Karpas-422 (cell line): Measurements from ENCODE around the gene FANCM. TPM values are rescaled to one million over a fixed set of nuclear protein-coding genes. Genes with fewer than 3 reads are reported as not detected.

Source experiments
- DNase-seq: peaks from one replicate; pipeline ENCODE4 v3.0.0-alpha.2; 2015
- H2AFZ ChIP-seq: fragments of 200-600 bp; sonication (generic); 2 replicates; pipeline ENCODE4 v1.6.1; 2014; ENCODE audit warnings: antibody characterized with exemption, low read length, mixed read lengths
- H3K27ac ChIP-seq: fragments of 200-600 bp; sonication (generic); 2 replicates; pipeline ENCODE4 v1.5.1; 2014; ENCODE audit warnings: mild to moderate bottlenecking, low read length, moderate library complexity
- H3K27me3 ChIP-seq: fragments of 200-600 bp; sonication (generic); 2 replicates; pipeline ENCODE4 v1.6.1; 2014; ENCODE audit warnings: low read length, mixed read lengths
- H3K36me3 ChIP-seq: fragments of 200-600 bp; sonication (generic); 2 replicates; pipeline ENCODE4 v1.6.1; 2014; ENCODE audit warnings: low read length, mixed read lengths; ENCODE audit not compliant: insufficient read depth
- H3K4me1 ChIP-seq: fragments of 200-600 bp; sonication (generic); 2 replicates; pipeline ENCODE4 v1.6.1; 2014; ENCODE audit warnings: mild to moderate bottlenecking, low read length, mixed read lengths
- H3K4me2 ChIP-seq: fragments of 200-600 bp; sonication (generic); 2 replicates; pipeline ENCODE4 v1.6.1; 2014; ENCODE audit warnings: low read length, low read depth, mild to moderate bottlenecking; ENCODE audit not compliant: poor library complexity, severe bottlenecking
- H3K4me3 ChIP-seq: fragments of 200-600 bp; sonication (generic); 2 replicates; pipeline ENCODE4 v1.5.1; 2014; ENCODE audit warnings: mild to moderate bottlenecking, antibody characterized with exemption, low read length, mixed read lengths
- H3K79me2 ChIP-seq: fragments of 200-600 bp; sonication (generic); 2 replicates; pipeline ENCODE4 v1.6.1; 2014; ENCODE audit warnings: mild to moderate bottlenecking, low read length, mixed read lengths
- H3K9ac ChIP-seq: fragments of 200-600 bp; sonication (generic); 2 replicates; pipeline ENCODE4 v1.6.0; 2014; ENCODE audit warnings: low read length
- H3K9me2 ChIP-seq: fragments of 200-600 bp; sonication (generic), shearing (Covaris generic); replicated peaks from 2 replicates; pipeline ENCODE4 v1.6.0; 2014; ENCODE audit warnings: mild to moderate bottlenecking, low read length, moderate library complexity; ENCODE audit not compliant: insufficient read depth
- H3K9me3 ChIP-seq: fragments of 300-700, 200-600 bp; sonication (generic); 2 replicates; pipeline ENCODE4 v1.6.1; 2014; ENCODE audit warnings: low read length, mixed read lengths
- H4K20me1 ChIP-seq: fragments of 200-600 bp; sonication (generic); 2 replicates; pipeline ENCODE4 v1.6.1; 2014; ENCODE audit warnings: mild to moderate bottlenecking, antibody characterized with exemption, low read length, low read depth; ENCODE audit not compliant: insufficient read depth
- total RNA-seq: library from RNA; depleted of rRNA; stranded (reverse); fragments of >200 nt; shearing (Covaris generic); gene quantifications from 2 replicates; pipeline ENCODE4 v1.2.3, GENCODE V29; 2014; ENCODE audit warnings: low replicate concordance

FANCM gene
- total RNA-seq, 1 experiment from 2014 or later, result 32.2 TPM

- Histone ChIP-seq H3K79me2 (peaks cover 78% of the 10 kb centered on the region), H4K20me1 (no peaks in the 10 kb centered on the region), H3K27ac (no peak overlapping the region), H3K9me3 (no peaks in the 10 kb centered on the region), H2AFZ (no peak overlapping the region), H3K4me2 (no peak overlapping the region), H3K27me3 (no peaks in the 10 kb centered on the region), H3K4me3 (no peak overlapping the region), H3K9me2 (no peaks in the 10 kb centered on the region), H3K36me3 (peaks cover 32% of the 10 kb centered on the region), H3K9ac (no peak overlapping the region), H3K4me1 (peaks cover under 1% of the 10 kb centered on the region; the same call in 1 of the 2 replicates)
- no peak for DNase-seq
These were observed 13.9 kb downstream of the FANCM start for GRCh38 chr14:45149602-45150001.

- no peaks in the 10 kb centered on the region for H3K27me3 ChIP-seq
- H3K27ac ChIP-seq, result no peak overlapping the region
- H3K4me3 ChIP-seq, result no peak overlapping the region
- H3K4me1 ChIP-seq, result no peaks in the 10 kb centered on the region
- H3K9me2 ChIP-seq, result no peaks in the 10 kb centered on the region
- H2AFZ ChIP-seq, result no peak overlapping the region
- no peaks in the 10 kb centered on the region for H3K9me3 ChIP-seq
- no peak overlapping the region for H3K9ac ChIP-seq
- DNase-seq, result no peak
- no peaks in the 10 kb centered on the region for H4K20me1 ChIP-seq
- H3K79me2 ChIP-seq, result peaks cover 69% of the 10 kb centered on the region
- no peak overlapping the region for H3K4me2 ChIP-seq
- peaks cover 37% of the 10 kb centered on the region for H3K36me3 ChIP-seq
These were observed 14.7 kb downstream of the FANCM start for GRCh38 chr14:45150386-45150890.

GRCh38 chr14:45156067-45156466 is 20.3 kb downstream of the FANCM start:
- H3K9ac ChIP-seq, result no peak overlapping the region
- no peak overlapping the region for H3K27ac ChIP-seq
- peaks cover 33% of the 10 kb centered on the region for H3K79me2 ChIP-seq
- no peak for DNase-seq
- no peak overlapping the region for H3K4me3 ChIP-seq
- no peaks in the 10 kb centered on the region for H3K4me1 ChIP-seq
- no peaks in the 10 kb centered on the region for H4K20me1 ChIP-seq
- no peaks in the 10 kb centered on the region for H3K27me3 ChIP-seq
- H3K36me3 ChIP-seq, result peaks cover 15% of the 10 kb centered on the region; the same call in 1 of the 2 replicates
- no peaks in the 10 kb centered on the region for H3K9me3 ChIP-seq
- no peaks in the 10 kb centered on the region for H3K9me2 ChIP-seq
- no peak overlapping the region for H2AFZ ChIP-seq
- H3K4me2 ChIP-seq, result no peak overlapping the region

- Histone ChIP-seq H3K4me1 (no peaks in the 10 kb centered on the region), H3K27ac (no peak overlapping the region), H3K9me2 (0 out of 2 replicates have a peak, but pooled peaks cover 2% of the 10 kb centered on the region), H3K9me3 (no peaks in the 10 kb centered on the region), H4K20me1 (no peaks in the 10 kb centered on the region), H2AFZ (no peak overlapping the region), H3K79me2 (peaks cover 9% of the 10 kb centered on the region), H3K27me3 (no peaks in the 10 kb centered on the region), H3K9ac (no peak overlapping the region), H3K4me2 (no peak overlapping the region), H3K4me3 (no peak overlapping the region), H3K36me3 (peaks cover 40% of the 10 kb centered on the region; the same call in 1 of the 2 replicates)
- DNase-seq, result no peak
These were observed 34.2 kb downstream of the FANCM start for GRCh38 chr14:45169906-45170305.

- H3K4me1 ChIP-seq, result no peaks in the 10 kb centered on the region
- DNase-seq, result no peak
- H3K36me3 ChIP-seq, result peaks cover 55% of the 10 kb centered on the region; the same call in 1 of the 2 replicates
- peaks cover 14% of the 10 kb centered on the region for H3K79me2 ChIP-seq
- no peak overlapping the region for H3K4me2 ChIP-seq
- no peaks in the 10 kb centered on the region for H4K20me1 ChIP-seq
- H3K9me3 ChIP-seq, result no peaks in the 10 kb centered on the region
- H3K27ac ChIP-seq, result no peak overlapping the region
- no peaks in the 10 kb centered on the region for H3K9me2 ChIP-seq
- no peak overlapping the region for H3K9ac ChIP-seq
- no peak overlapping the region for H3K4me3 ChIP-seq
- H2AFZ ChIP-seq, result no peak overlapping the region
- H3K27me3 ChIP-seq, result no peaks in the 10 kb centered on the region
These were observed 41.3 kb downstream of the FANCM start for GRCh38 chr14:45177076-45177475.

DNA sequence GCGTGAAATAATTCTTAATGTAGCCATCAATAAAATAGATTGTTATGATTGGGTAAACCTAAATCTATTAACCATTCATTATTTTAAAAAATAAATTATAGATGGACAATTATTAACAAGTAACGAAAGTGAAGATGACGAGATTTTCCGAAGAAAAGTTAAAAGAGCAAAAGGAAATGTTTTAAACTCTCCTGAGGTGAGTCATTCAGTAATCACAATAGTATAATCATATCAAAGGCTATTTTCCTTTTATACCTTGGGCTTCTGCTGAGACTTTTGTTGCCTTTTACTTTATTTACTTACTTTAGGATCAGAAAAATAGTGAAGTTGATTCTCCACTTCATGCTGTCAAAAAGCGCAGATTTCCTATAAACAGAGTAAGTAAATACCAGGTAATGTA is 45.6 kb downstream of the FANCM start:
- no peak overlapping the region for H3K9ac ChIP-seq
- no peak overlapping the region for H3K4me3 ChIP-seq
- no peak overlapping the region for H2AFZ ChIP-seq
- H3K36me3 ChIP-seq, result peaks cover 56% of the 10 kb centered on the region; the same call in 1 of the 2 replicates
- H3K9me2 ChIP-seq, result no peaks in the 10 kb centered on the region
- no peaks in the 10 kb centered on the region; the same call in 1 of the 2 replicates for H3K4me1 ChIP-seq
- H3K79me2 ChIP-seq, result peaks cover 9% of the 10 kb centered on the region
- H3K4me2 ChIP-seq, result no peak overlapping the region
- H3K27me3 ChIP-seq, result no peaks in the 10 kb centered on the region
- H3K27ac ChIP-seq, result no peak overlapping the region
- no peaks in the 10 kb centered on the region for H3K9me3 ChIP-seq
- no peaks in the 10 kb centered on the region for H4K20me1 ChIP-seq
- DNase-seq, result no peak

DNA sequence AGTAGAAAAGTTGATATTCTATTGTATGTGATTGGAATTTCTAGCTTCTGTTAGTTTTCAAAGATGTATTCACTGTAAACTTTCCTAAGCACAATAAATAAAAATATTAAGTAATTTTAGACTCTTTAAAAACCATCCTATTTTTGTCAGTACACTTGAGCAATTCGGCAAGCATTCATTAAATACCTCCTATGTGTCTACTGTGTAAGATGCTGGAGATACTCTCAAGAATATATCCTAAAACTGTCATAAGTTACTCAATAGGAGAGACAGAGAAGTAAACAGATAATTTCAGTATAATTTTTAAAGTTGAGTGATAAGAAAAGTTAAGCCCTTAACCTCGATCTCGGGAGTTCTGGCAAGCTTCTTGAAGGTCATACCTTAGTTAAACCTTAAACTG is 46.1 kb downstream of the FANCM start:
- H3K79me2 ChIP-seq, result peaks cover 9% of the 10 kb centered on the region; the same call in 1 of the 2 replicates
- H3K9me2 ChIP-seq, result no peaks in the 10 kb centered on the region
- H2AFZ ChIP-seq, result no peak overlapping the region
- H3K4me2 ChIP-seq, result no peak overlapping the region
- no peak overlapping the region for H3K27ac ChIP-seq
- no peak overlapping the region for H3K4me3 ChIP-seq
- no peaks in the 10 kb centered on the region for H3K9me3 ChIP-seq
- no peaks in the 10 kb centered on the region; the same call in 1 of the 2 replicates for H3K4me1 ChIP-seq
- DNase-seq, result no peak
- H3K27me3 ChIP-seq, result no peaks in the 10 kb centered on the region
- H4K20me1 ChIP-seq, result no peaks in the 10 kb centered on the region
- peaks cover 57% of the 10 kb centered on the region; the same call in 1 of the 2 replicates for H3K36me3 ChIP-seq
- no peak overlapping the region for H3K9ac ChIP-seq

- H3K9me2 ChIP-seq, result no peaks in the 10 kb centered on the region
- H4K20me1 ChIP-seq, result no peaks in the 10 kb centered on the region
- H3K36me3 ChIP-seq, result peaks cover 63% of the 10 kb centered on the region
- no peaks in the 10 kb centered on the region; the same call in 1 of the 2 replicates for H3K4me1 ChIP-seq
- H3K4me2 ChIP-seq, result no peak overlapping the region
- H3K27me3 ChIP-seq, result no peaks in the 10 kb centered on the region
- no peak overlapping the region for H3K27ac ChIP-seq
- H2AFZ ChIP-seq, result no peak overlapping the region
- H3K4me3 ChIP-seq, result no peak overlapping the region
- no peak overlapping the region for H3K9ac ChIP-seq
- no peaks in the 10 kb centered on the region for H3K9me3 ChIP-seq
- H3K79me2 ChIP-seq, result peaks cover 17% of the 10 kb centered on the region
- no peak for DNase-seq
These were observed 49.5 kb downstream of the FANCM start for GRCh38 chr14:45185100-45185814.
